DMS153 treated with DMSO at 0.1 percent for 48 hours (cell line): Measurements from ENCODE around the gene CRACR2A.

Experiments
- DNase-seq: peaks from one replicate; lab custom pipeline; 2025; ENCODE audit not compliant: unreplicated experiment; lab: John Stamatoyannopoulos, UW

The CRACR2A gene

GRCh38 chr12:3565985-3566384, 186.9 kb downstream of the CRACR2A start:
- DNase-seq = no peak
